Measurements from ENCODE around the gene MME. TPM values are rescaled to one million over a fixed set of nuclear protein-coding genes. Genes with fewer than 3 reads are reported as not detected.

MME gene
- total RNA-seq, 2 experiments from 2014 or later: 84.4 to 118 TPM

DNA sequence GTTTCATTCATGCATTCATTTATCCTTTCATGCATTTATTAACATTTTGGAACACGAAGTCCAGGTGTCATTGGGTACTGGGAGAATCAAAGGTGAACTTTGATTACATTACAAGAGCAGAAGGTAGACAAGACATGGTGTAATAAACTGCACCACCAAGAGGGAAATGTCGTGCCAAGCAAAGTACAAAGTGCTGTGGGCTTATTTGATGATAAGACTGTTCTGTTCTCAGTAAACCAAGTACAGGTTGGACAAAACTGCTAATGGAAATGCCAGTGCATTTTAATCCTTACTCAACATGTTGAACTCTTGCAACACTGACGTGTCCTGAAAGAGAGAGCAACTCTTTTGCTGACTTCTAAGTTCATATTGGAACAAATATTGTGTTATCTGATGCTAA, 69.4 kb downstream of the MME start:
- ChIA-PET CTCF (ENCODE audit: unreplicated experiment) (no interaction called here), POLR2A (no interaction called here)
- Histone ChIP-seq H4K20me1 (ENCODE audit: insufficient read depth, low read length) (no peaks in the 10 kb centered on the region), H3K4me2 (ENCODE audit: low read length) (no peak overlapping the region), H3K9me3 (ENCODE audit: low read length) (no peaks in the 10 kb centered on the region), H3K4me1 (ENCODE audit: insufficient read depth, low read length, poor library complexity, severe bottlenecking) (no peaks in the 10 kb centered on the region), H2AFZ (ENCODE audit: low read length) (no peak overlapping the region), H3K79me2 (ENCODE audit: insufficient read depth, low read depth, low read length) (no peaks in the 10 kb centered on the region), H3K27ac (ENCODE audit: low read depth, low read length, poor library complexity, severe bottlenecking) (no peak overlapping the region), H3K9me2 (ENCODE audit: insufficient read depth, low read length) (no peaks in the 10 kb centered on the region), H3K36me3 (ENCODE audit: insufficient read depth, low read length) (peaks cover 97% of the 10 kb centered on the region), H3K4me3 (ENCODE audit: low read depth, low read length, poor library complexity, severe bottlenecking) (no peak overlapping the region)
- BruUV-seq (replicated peaks): no TSS peak
- DNase-seq (ENCODE audit: low spot score): no peak
- intact Hi-C loops (cut with micrococcal nuclease; ENCODE audit: unreplicated experiment): no loop called here
- no peak for TF ChIP-seq EZH2phosphoT487 (IDR thresholded peaks at IDR 0.05; ENCODE audit: borderline replicate concordance, low read depth, low read length)
- TF ChIP-seq, protein P1, sequence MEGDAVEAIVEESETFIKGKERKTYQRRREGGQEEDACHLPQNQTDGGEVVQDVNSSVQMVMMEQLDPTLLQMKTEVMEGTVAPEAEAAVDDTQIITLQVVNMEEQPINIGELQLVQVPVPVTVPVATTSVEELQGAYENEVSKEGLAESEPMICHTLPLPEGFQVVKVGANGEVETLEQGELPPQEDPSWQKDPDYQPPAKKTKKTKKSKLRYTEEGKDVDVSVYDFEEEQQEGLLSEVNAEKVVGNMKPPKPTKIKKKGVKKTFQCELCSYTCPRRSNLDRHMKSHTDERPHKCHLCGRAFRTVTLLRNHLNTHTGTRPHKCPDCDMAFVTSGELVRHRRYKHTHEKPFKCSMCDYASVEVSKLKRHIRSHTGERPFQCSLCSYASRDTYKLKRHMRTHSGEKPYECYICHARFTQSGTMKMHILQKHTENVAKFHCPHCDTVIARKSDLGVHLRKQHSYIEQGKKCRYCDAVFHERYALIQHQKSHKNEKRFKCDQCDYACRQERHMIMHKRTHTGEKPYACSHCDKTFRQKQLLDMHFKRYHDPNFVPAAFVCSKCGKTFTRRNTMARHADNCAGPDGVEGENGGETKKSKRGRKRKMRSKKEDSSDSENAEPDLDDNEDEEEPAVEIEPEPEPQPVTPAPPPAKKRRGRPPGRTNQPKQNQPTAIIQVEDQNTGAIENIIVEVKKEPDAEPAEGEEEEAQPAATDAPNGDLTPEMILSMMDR (conservative IDR thresholded peaks at IDR 0.05; ENCODE audit: low read length): no peak

DNA sequence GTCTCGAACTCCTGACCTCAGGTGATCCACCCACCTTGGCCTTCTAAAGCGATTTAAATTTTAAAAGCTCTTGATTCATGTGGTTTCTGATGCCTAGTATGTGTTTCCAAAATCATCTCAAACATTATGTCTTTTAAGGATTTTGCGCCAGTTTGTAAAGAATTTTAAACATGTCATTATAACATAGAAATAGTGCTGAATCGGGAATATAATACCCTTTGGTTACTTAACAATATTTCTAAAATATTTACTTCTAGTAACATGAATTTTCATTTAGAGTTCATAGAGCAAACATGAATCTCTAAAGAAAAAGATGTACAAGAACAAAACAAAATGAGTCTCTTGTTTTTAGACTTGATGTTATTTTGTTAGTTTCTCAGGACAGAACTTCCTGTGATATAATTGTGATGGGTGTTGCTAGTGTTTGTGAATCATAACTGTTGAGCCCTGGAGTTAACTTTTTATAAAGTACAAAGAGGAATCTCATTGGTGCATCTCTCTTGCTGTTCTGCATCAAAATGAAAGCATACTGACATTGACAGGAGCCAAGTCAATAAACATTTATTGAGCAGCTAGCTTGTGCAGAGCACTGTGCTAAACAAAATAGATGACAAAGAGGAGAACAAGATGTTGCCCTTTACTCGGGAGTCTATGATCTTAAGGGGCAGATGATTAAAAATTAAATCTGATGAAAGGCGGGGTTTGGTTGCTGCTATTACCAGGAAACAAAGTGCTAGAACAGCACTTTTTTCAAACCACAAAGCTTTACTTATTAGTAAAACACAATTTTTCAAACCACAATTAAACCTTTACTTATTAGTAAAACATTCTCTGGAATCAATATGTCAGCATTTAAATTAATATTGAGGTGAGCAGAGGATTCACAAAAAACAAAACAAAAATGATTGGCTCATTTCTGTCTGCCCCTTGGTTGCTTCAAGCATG, 73.4 kb downstream of the MME start:
- CTCF ChIA-PET (ENCODE audit: unreplicated experiment): no interaction called here

More for the DNA sequence above, 73.4 kb downstream of the MME start:
- no peaks in the 10 kb centered on the region for H3K4me1 ChIP-seq (ENCODE audit: insufficient read depth, low read length, poor library complexity, severe bottlenecking)
- BruUV-seq (replicated peaks): no TSS peak
- TF ChIP-seq, protein P1 (conservative IDR thresholded peaks at IDR 0.05; ENCODE audit: low read length): no peak
- no peak for TF ChIP-seq EZH2phosphoT487 (IDR thresholded peaks at IDR 0.05; ENCODE audit: borderline replicate concordance, low read depth, low read length)
- POLR2A ChIA-PET: interaction anchor here (0.6 kb wide), 1 partner anchor 10 kb away, joined by 3 read pairs; no protein-coding TSS in a partner anchor
- intact Hi-C loops (cut with micrococcal nuclease; ENCODE audit: unreplicated experiment): no loop called here
- H3K27ac ChIP-seq (ENCODE audit: low read depth, low read length, poor library complexity, severe bottlenecking): no peak overlapping the region
- no peak overlapping the region for H2AFZ ChIP-seq (ENCODE audit: low read length)
- H3K9me3 ChIP-seq (ENCODE audit: low read length): no peaks in the 10 kb centered on the region
- H3K9me2 ChIP-seq (ENCODE audit: insufficient read depth, low read length): no peaks in the 10 kb centered on the region
- DNase-seq (ENCODE audit: low spot score): no peak
- H3K79me2 ChIP-seq (ENCODE audit: insufficient read depth, low read depth, low read length): no peaks in the 10 kb centered on the region
- peaks cover 98% of the 10 kb centered on the region for H3K36me3 ChIP-seq (ENCODE audit: insufficient read depth, low read length)
- H4K20me1 ChIP-seq (ENCODE audit: insufficient read depth, low read length): no peaks in the 10 kb centered on the region
- H3K4me2 ChIP-seq (ENCODE audit: low read length): no peak overlapping the region
- H3K4me3 ChIP-seq (ENCODE audit: low read depth, low read length, poor library complexity, severe bottlenecking): no peak overlapping the region
